Trophoblast cell (in vitro differentiated cells and primary cell): Measurements from ENCODE around the gene RETREG1.

Source experiments
- DNase-seq, 2 donors: peaks; one replicate each; pipeline ENCODE4 v3.0.0-alpha.2; 2016
- H2AFZ ChIP-seq: 2 replicates; pipeline ENCODE4 v1.6.1; 2013; ENCODE audit warnings: low read length, moderate library complexity, mild to moderate bottlenecking; ENCODE audit not compliant: insufficient read depth, poor library complexity
- H2AK5ac ChIP-seq: 2 replicates; pipeline ENCODE4 v1.6.1; 2013; ENCODE audit warnings: mild to moderate bottlenecking, low read length
- H2BK120ac ChIP-seq: 2 replicates; pipeline ENCODE4 v1.6.1; 2013; ENCODE audit warnings: low read length, mild to moderate bottlenecking, moderate library complexity; ENCODE audit not compliant: insufficient read depth, poor library complexity
- H2BK12ac ChIP-seq: 2 replicates; pipeline ENCODE4 v1.6.1; 2013; ENCODE audit warnings: mild to moderate bottlenecking, low read length, moderate library complexity
- H2BK5ac ChIP-seq: 2 replicates; pipeline ENCODE4 v1.6.1; 2013; ENCODE audit warnings: low read length, low read depth, moderate library complexity, mild to moderate bottlenecking; ENCODE audit not compliant: poor library complexity
- H3K14ac ChIP-seq: 2 replicates; pipeline ENCODE4 v1.6.1; 2013; ENCODE audit warnings: mild to moderate bottlenecking, low read length
- H3K18ac ChIP-seq: 2 replicates; pipeline ENCODE4 v1.6.1; 2013; ENCODE audit warnings: mild to moderate bottlenecking, low read length
- H3K23ac ChIP-seq: 2 replicates; pipeline ENCODE4 v1.6.1; 2013; ENCODE audit warnings: low read length
- H3K27ac ChIP-seq: 2 replicates; pipeline ENCODE4 v1.5.1; 2013; ENCODE audit warnings: low read depth, mild to moderate bottlenecking, inconsistent platforms, low read length, moderate library complexity
- H3K27me3 ChIP-seq: 2 replicates; pipeline ENCODE4 v1.6.1; 2013; ENCODE audit warnings: inconsistent platforms, mild to moderate bottlenecking, low read length, moderate library complexity; ENCODE audit not compliant: insufficient read depth
- H3K36me3 ChIP-seq, 2 experiments: 1 replicate in 1 of 2; 2 replicates in 1 of 2; pipeline ENCODE4 v1.6.1; 2013; ENCODE audit warnings: low read length in 2 of 2, mild to moderate bottlenecking in 2 of 2, moderate library complexity in 1 of 2; ENCODE audit not compliant: insufficient read depth in 2 of 2, control insufficient read depth in 1 of 2
- H3K4ac ChIP-seq: 2 replicates; pipeline ENCODE4 v1.6.1; 2013; ENCODE audit warnings: low read depth, mild to moderate bottlenecking, low read length, moderate library complexity
- H3K4me1 ChIP-seq, 2 experiments: 1 replicate in 1 of 2; 2 replicates in 1 of 2; pipeline ENCODE4 v1.6.1; 2013; ENCODE audit warnings: low read length in 2 of 2, mild to moderate bottlenecking in 2 of 2, moderate library complexity in 1 of 2; ENCODE audit not compliant: insufficient read depth in 2 of 2, control insufficient read depth in 1 of 2
- H3K4me2 ChIP-seq: 2 replicates; pipeline ENCODE4 v1.6.1; 2013; ENCODE audit warnings: inconsistent platforms, mild to moderate bottlenecking, low read length, moderate library complexity
- H3K4me3 ChIP-seq: 2 replicates; pipeline ENCODE4 v1.5.1; 2013; ENCODE audit warnings: mild to moderate bottlenecking, low read depth, low read length, inconsistent platforms
- H3K79me1 ChIP-seq: one replicate; pipeline ENCODE4 v1.6.1; 2013; ENCODE audit warnings: low read length
- H3K79me2 ChIP-seq: 2 replicates; pipeline ENCODE4 v1.6.1; 2013; ENCODE audit warnings: low read length, mild to moderate bottlenecking; ENCODE audit not compliant: control insufficient read depth, insufficient read depth, poor library complexity
- H3K9ac ChIP-seq: 2 replicates; pipeline ENCODE4 v1.6.1; 2013; ENCODE audit warnings: mild to moderate bottlenecking, low read length
- H3K9me3 ChIP-seq: 2 replicates; pipeline ENCODE4 v1.6.1; 2013; ENCODE audit warnings: low read depth, mild to moderate bottlenecking, control low read depth, inconsistent platforms, low read length; ENCODE audit not compliant: insufficient read depth
- H4K12ac ChIP-seq: 2 replicates; pipeline ENCODE4 v1.6.1; 2013; ENCODE audit warnings: low read depth, mild to moderate bottlenecking, low read length, moderate library complexity
- H4K8ac ChIP-seq: 2 replicates; pipeline ENCODE4 v1.6.1; 2013; ENCODE audit warnings: low read depth, mild to moderate bottlenecking, low read length, moderate library complexity
- H4K91ac ChIP-seq: one replicate; pipeline ENCODE4 v1.6.1; 2013; ENCODE audit warnings: low read depth, mild to moderate bottlenecking, low read length, moderate library complexity
- WGBS: extraction: QIAGEN DNeasy Blood & Tissue Kit; methylation state at CpG from one replicate; pipeline ENCODE4 v1.1.7; 2013; ENCODE audit warnings: missing lambda C conversion rate; ENCODE audit not compliant: insufficient read length, insufficient coverage; ENCODE audit errors: extremely low coverage; 5-methylcytosine and 5-hydroxymethylcytosine counted together

The RETREG1 gene

DNA sequence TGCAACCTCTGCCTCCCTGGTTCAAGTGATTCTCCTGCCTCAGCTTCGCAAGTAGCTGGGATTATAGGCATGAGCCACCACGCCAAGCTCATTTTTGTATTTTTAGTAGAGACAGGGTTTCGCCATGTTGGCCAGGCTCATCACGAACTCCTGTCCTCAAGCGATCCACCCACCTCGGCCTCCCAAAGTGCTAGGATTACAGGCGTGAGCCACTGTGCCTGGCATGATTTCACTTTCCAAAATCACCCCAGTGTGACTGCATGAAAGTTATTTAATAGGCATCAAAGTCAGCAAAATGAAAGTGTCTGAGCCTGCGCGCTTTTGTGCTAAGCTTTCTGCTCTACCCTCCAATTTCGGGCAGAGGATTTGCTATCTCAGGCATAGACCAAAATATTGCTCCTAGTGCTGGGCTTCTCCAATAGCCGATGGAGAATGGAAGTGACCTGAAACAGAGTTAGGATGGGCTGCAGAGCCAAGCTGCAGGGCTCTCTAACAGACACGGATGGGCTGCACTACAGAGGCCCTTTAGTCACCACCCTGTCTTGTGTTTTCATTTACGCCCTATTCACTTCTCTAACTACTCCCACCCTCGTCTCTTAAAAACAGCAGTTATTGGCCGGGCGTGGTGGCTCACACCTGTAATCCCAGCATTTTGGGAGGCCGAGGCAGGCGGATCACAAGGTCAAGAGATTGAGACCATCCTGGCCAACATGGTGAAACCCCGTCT, 44.3 kb downstream of the RETREG1 start:
- DNase-seq, result no peak
- Histone ChIP-seq H3K27me3 (no peaks in the 10 kb centered on the region), H3K18ac (no peak overlapping the region), H3K9ac (no peak overlapping the region), H3K79me1 (no peaks in the 10 kb centered on the region), H2BK5ac (no peak overlapping the region), H3K9me3 (no peaks in the 10 kb centered on the region), H4K8ac (no peak overlapping the region), H2BK120ac (no peak overlapping the region), H3K4me1 (no peaks in the 10 kb centered on the region), H3K36me3 (no peaks in the 10 kb centered on the region), H3K4me2 (no peak overlapping the region), H4K91ac (no peak overlapping the region), H3K27ac (no peak overlapping the region), H2AFZ (no peak overlapping the region), H4K12ac (no peak overlapping the region), H3K23ac (no peak overlapping the region), H3K79me2 (no peaks in the 10 kb centered on the region), H2BK12ac (no peak overlapping the region), H2AK5ac (no peak overlapping the region), H3K4ac (no peak overlapping the region), H3K4me3 (no peak overlapping the region), H3K14ac (no peak overlapping the region)
- no CpG with 5 or more reads among the region's 19 CpGs for WGBS

GRCh38 chr5:16571016-16571415, 45.8 kb downstream of the RETREG1 start:
- DNase-seq, result no peak
- Histone ChIP-seq H3K14ac (no peak overlapping the region), H3K4me2 (no peak overlapping the region), H4K91ac (no peak overlapping the region), H4K8ac (no peak overlapping the region), H3K79me2 (no peaks in the 10 kb centered on the region), H3K9ac (no peak overlapping the region), H3K79me1 (no peaks in the 10 kb centered on the region), H2AFZ (no peak overlapping the region), H2BK120ac (no peak overlapping the region), H3K27ac (no peak overlapping the region), H3K4me3 (no peak overlapping the region), H3K4me1 (no peaks in the 10 kb centered on the region), H3K23ac (no peak overlapping the region), H3K4ac (no peak overlapping the region), H2BK5ac (no peak overlapping the region), H3K36me3 (no peaks in the 10 kb centered on the region), H4K12ac (no peak overlapping the region), H3K27me3 (no peaks in the 10 kb centered on the region), H3K9me3 (no peaks in the 10 kb centered on the region), H3K18ac (no peak overlapping the region), H2BK12ac (no peak overlapping the region), H2AK5ac (no peak overlapping the region)
- no CpG with 5 or more reads among the region's 4 CpGs for WGBS

DNA sequence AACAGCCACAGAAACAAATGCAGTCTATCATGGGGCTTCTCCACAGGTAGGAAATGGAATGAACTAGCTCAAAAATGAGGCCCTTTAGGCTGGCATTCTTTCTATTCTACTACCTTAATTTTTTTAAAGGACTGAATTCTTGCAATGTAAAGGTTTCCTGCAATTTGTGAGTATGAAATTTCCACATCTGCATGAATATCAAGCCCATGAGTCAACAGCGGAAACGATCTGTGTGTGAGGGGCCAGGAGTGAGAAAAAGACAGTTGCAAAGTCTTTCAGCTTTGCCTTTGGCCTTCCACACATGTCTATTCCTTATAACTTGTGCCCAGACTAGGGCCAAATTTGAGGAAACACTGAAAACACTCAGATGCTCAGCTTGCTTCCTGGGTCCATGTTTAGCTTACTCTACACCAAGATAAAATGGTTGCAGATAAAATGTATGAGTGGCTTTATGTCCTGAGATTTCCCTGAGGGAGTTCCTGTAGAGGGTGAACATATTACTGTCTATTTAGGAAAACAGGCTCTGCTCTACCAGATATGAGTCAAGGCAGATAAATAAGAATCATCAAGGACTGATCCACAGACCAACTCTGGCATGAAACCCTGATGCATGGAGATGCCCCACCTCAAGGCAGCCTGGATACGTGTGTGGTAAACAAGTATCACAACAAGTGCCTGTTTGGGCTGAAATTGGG, 46.5 kb downstream of the RETREG1 start:
- WGBS, result no CpG with 5 or more reads among the region's 3 CpGs
- Histone ChIP-seq H3K23ac (no peak overlapping the region), H4K91ac (no peak overlapping the region), H4K8ac (no peak overlapping the region), H3K18ac (no peak overlapping the region), H3K27ac (no peak overlapping the region), H2AK5ac (no peak overlapping the region), H2BK5ac (no peak overlapping the region), H3K9me3 (no peaks in the 10 kb centered on the region), H2BK120ac (no peak overlapping the region), H3K79me1 (no peaks in the 10 kb centered on the region), H3K79me2 (no peaks in the 10 kb centered on the region), H3K36me3 (no peaks in the 10 kb centered on the region), H2AFZ (no peak overlapping the region), H3K4me3 (no peak overlapping the region), H2BK12ac (no peak overlapping the region), H4K12ac (no peak overlapping the region), H3K4me1 (no peaks in the 10 kb centered on the region), H3K4me2 (no peak overlapping the region), H3K27me3 (no peaks in the 10 kb centered on the region), H3K9ac (no peak overlapping the region), H3K4ac (no peak overlapping the region), H3K14ac (no peak overlapping the region)
- peak; percentile 50 to 78 for DNase-seq

GRCh38 chr5:16568875-16569580, 47.8 kb downstream of the RETREG1 start:
- Histone ChIP-seq H3K79me2 (no peaks in the 10 kb centered on the region), H3K4me1 (no peaks in the 10 kb centered on the region), H3K79me1 (no peaks in the 10 kb centered on the region), H3K27me3 (no peaks in the 10 kb centered on the region), H3K9me3 (no peaks in the 10 kb centered on the region), H3K23ac (no peak overlapping the region), H4K12ac (no peak overlapping the region), H3K36me3 (no peaks in the 10 kb centered on the region), H3K4me2 (no peak overlapping the region), H3K9ac (no peak overlapping the region), H4K91ac (no peak overlapping the region), H2BK12ac (no peak overlapping the region), H3K18ac (no peak overlapping the region), H2AFZ (no peak overlapping the region), H3K14ac (no peak overlapping the region), H3K4me3 (no peak overlapping the region), H4K8ac (no peak overlapping the region), H2BK5ac (no peak overlapping the region), H2AK5ac (no peak overlapping the region), H3K4ac (no peak overlapping the region), H3K27ac (no peak overlapping the region), H2BK120ac (no peak overlapping the region)
- WGBS, result no CpG with 5 or more reads among the region's 16 CpGs
- DNase-seq, result peak in 1 of 2 donors; percentile 1
